Heart left ventricle (tissue), 16 donors: Measurements from ENCODE around the gene GRIN3B. TPM values are rescaled to one million over a fixed set of nuclear protein-coding genes. Genes with fewer than 3 reads are reported as not detected.

Source experiments
- ATAC-seq, 4 donors: fragments of 200-7000 bp; cut with Tn5 transposase; one replicate each; pipeline ENCODE4 v1.9.1; 2020 to 2022; ENCODE audit warnings: moderate library complexity in 4 of 4, mild to moderate bottlenecking in 3 of 4, moderate number of reproducible peaks in 1 of 4
- DNase-seq, 5 donors: peaks; one replicate each; pipeline ENCODE4 v3.0.0-alpha.2; 2020
- H3K27ac ChIP-seq, 12 donors: fragments of 200-600 bp; sonication (generic) in 4 of 12; one replicate each; pipeline versions ENCODE4 v1.5.0 to v1.8.0; 2016 to 2022; ENCODE audit warnings: mild to moderate bottlenecking in 2 of 12
- H3K27me3 ChIP-seq, 9 donors: fragments of 200-600 bp; sonication (generic) in 2 of 9; one replicate each; pipeline versions ENCODE4 v1.5.1 to v1.8.0; 2016 to 2022; ENCODE audit warnings: mild to moderate bottlenecking in 3 of 9
- H3K36me3 ChIP-seq, 9 donors: fragments of 200-600 bp; sonication (generic) in 2 of 9; one replicate each; pipeline versions ENCODE4 v1.5.0 to v1.8.0; 2018 to 2022; ENCODE audit warnings: mild to moderate bottlenecking in 2 of 9
- H3K4me1 ChIP-seq, 12 donors: fragments of 200-600 bp; sonication (generic) in 4 of 12; one replicate each; pipeline versions ENCODE4 v1.5.0 to v1.8.0; 2016 to 2022; ENCODE audit warnings: mild to moderate bottlenecking in 3 of 12
- H3K4me3 ChIP-seq, 12 donors: fragments of 200-600 bp; sonication (generic) in 4 of 12; one replicate each; pipeline versions ENCODE4 v1.5.0 to v1.8.0; 2017 to 2022; ENCODE audit warnings: mild to moderate bottlenecking in 9 of 12, moderate library complexity in 4 of 12
- H3K9me3 ChIP-seq, 12 donors: fragments of 200-600 bp; sonication (generic) in 4 of 12; one replicate each; pipeline versions ENCODE4 v1.5.0 to v1.8.0; 2016 to 2022; ENCODE audit warnings: mild to moderate bottlenecking in 1 of 12
- CTCF ChIP-seq, 12 donors: fragments of 200-600 bp; sonication (generic) in 4 of 12; IDR thresholded peaks; one replicate each; pipeline versions ENCODE4 v1.5.0 to v1.8.0; 2018 to 2022; ENCODE audit warnings: antibody characterized with exemption in 12 of 12, mild to moderate bottlenecking in 5 of 12
- POLR2A ChIP-seq, 2 donors: fragments of 450-650 bp; IDR thresholded peaks; one replicate each; pipeline ENCODE4 v1.6.1; 2017; ENCODE audit warnings: antibody characterized with exemption in 2 of 2, mild to moderate bottlenecking in 2 of 2, moderate library complexity in 2 of 2
- WGBS, 4 donors: extraction: QIAGEN DNeasy Blood & Tissue Kit in 2 of 4; methylation state at CpG; one replicate each; pipeline versions ENCODE4 v1.1.5 to v1.1.7; 2013 to 2018; 5-methylcytosine and 5-hydroxymethylcytosine counted together
- intact Hi-C, 10 donors: fragments of 100-400 bp; cut with DNase I; formaldehyde crosslinking; loops; one replicate each; pipeline versions ENCODE4 v1.11.1 to v1.14.2; 2022
- polyA plus RNA-seq, 2 donors: library from polyadenylated mRNA; stranded (reverse); fragments of 200-250 nt; gene quantifications; one replicate each; pipeline ENCODE4 v1.2.3, GENCODE V29; 2013
- total RNA-seq, 9 donors: library from RNA; depleted of rRNA in 2 of 9; stranded (reverse); fragments of >200 nt in 2 of 9; fragmentation: NEBNext Ultra II Directional in 3 of 9; extraction: Animal tissue kit (Norgen Biotek cat#: 25700) in 3 of 9; gene quantifications; one replicate each; pipeline versions ENCODE4 v1.1.0 to v1.2.4, GENCODE V29; 2016 to 2023
- donor health status: ischemic (EF 13 %, LVEDD 7.1; RV severe dilation, severe dysfunction).
- donor health status: healthy with polysubstance abuse.
- donor health status: DM: no; HTN: yes; CAD: no.
- donor health status: DM: no; HTN: no; CAD: no.
- donor health status: ischemic (EF 25% LVEDD 6.9; RV normal size, moderate dysfunction).
- donor health status: ischemic (EF 25% LVEDD 5.7; RV mildly dilated, moderate dysfunction).
- donor health status: healthy.
- donor health status: DM: yes; HTN: yes; CAD: no.
- donor health status: ischemic (EF 35%, LVEDD 5.7; RV mildly dilated, moderate dysfunction).
- donor health status: nonischemic (EF 11% LVEDD 7.7; RV severe dilation, severe dysfunction).
- donor health status: DM: yes; HTN: yes; CAD: no.
- donor health status: PGD.
- donor health status: ischemic (EF 29% LVEDD 5.4; RV normal size, mild dysfunction).
- donor health status: nonischemic (EF 23%, LVEDD 6.1; RV moderate dilation, normal function).

GRIN3B gene
- total and polyA plus RNA-seq, 11 donors: 0.01 to 0.51 (median 0.09) TPM; not detected in 8

GRCh38 chr19:1057176-1057855 lies 57.1 kb downstream of the GRIN3B start:
- intact Hi-C loops: no loop called here
- ATAC-seq (no peak), DNase-seq (no peak)
- TF ChIP-seq POLR2A (IDR thresholded peaks at IDR 0.05) (no peak), CTCF (IDR thresholded peaks at IDR 0.05) (peak in 1 of 12 donors; percentile 17)
- Histone ChIP-seq H3K4me3 (no peak overlapping the region), H3K36me3 (peaks cover 0 to 27% (median 0%) of the 10 kb centered on the region in 9 donors), H3K9me3 (peaks cover 4 to 56% (median 32%) of the 10 kb centered on the region in 12 donors), H3K4me1 (no peaks in the 10 kb centered on the region), H3K27ac (no peak overlapping the region), H3K27me3 (no peaks in the 10 kb centered on the region)
- WGBS, 4 donors: 34 to 56% (median 52%) methylated on average over 3 of the region's 3 CpGs

DNA sequence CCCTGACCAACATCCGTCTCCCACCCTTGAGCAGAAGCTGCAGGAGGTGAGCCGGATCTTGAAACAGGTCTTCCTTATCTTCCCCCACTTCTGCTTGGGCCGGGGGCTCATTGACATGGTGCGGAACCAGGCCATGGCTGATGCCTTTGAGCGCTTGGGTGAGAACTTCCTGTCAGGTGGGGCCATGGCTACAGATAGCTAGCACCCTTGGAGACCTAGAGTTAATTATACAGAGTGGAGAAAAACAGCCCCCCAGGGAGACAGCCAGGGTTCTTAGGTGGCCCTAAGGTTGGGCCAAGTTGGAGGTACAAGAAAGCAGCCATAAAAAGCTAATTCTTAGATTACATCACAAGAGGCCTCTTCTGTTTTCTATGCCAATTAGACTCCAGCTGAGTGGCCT lies 57.9 kb downstream of the GRIN3B start:
- Histone ChIP-seq H3K9me3 (peaks cover 4 to 56% (median 32%) of the 10 kb centered on the region in 12 donors), H3K36me3 (peaks cover 0 to 27% (median 0%) of the 10 kb centered on the region in 9 donors), H3K4me3 (no peak overlapping the region), H3K27me3 (no peaks in the 10 kb centered on the region), H3K27ac (no peak overlapping the region), H3K4me1 (no peaks in the 10 kb centered on the region)
- ATAC-seq (no peak), DNase-seq (no peak)
- WGBS, 4 donors: 94 to 96% (median 96%) methylated on average over 5 of the region's 5 CpGs
- no peak for TF ChIP-seq POLR2A (IDR thresholded peaks at IDR 0.05)
- TF ChIP-seq CTCF (IDR thresholded peaks at IDR 0.05): no peak
- intact Hi-C loops: no loop called here

Other genes starting within 250 kb of the GRIN3B start
- 1 to 10 TPM in 1 of 9 donors, not detected in 8; 1.1 TPM for gene MISP, start 249.3 kb upstream of the GRIN3B start, total RNA-seq
- gene MISP, start 249.3 kb upstream of the GRIN3B start, polyA plus RNA-seq: under 1 TPM in 1 of 2 donors, not detected in 1; 0.06 TPM
- 100 to 1,000 TPM in 1 of 9 donors, 10 to 100 TPM in 8; 47.6 to 144 (median 55.6) TPM for gene PTBP1, start 203.0 kb upstream of the GRIN3B start, total RNA-seq
- 10 to 100 TPM; 39.2 to 52.2 TPM for gene PTBP1, start 203.0 kb upstream of the GRIN3B start, polyA plus RNA-seq
- under 1 TPM in 3 of 9 donors, not detected in 6; 0.10 to 0.50 (median 0.14) TPM for gene PLPPR3, start 178.5 kb upstream of the GRIN3B start, total RNA-seq
- not detected for gene PLPPR3, start 178.5 kb upstream of the GRIN3B start, polyA plus RNA-seq
- gene AZU1, start 172.6 kb upstream of the GRIN3B start, total RNA-seq: 1 to 10 TPM in 1 of 9 donors, under 1 TPM in 1, not detected in 7; 0.20 to 3.3 TPM
- gene AZU1, start 172.6 kb upstream of the GRIN3B start, polyA plus RNA-seq: under 1 TPM in 1 of 2 donors, not detected in 1; 0.11 TPM
- under 1 TPM in 1 of 9 donors, not detected in 8; 0.40 TPM for gene PRTN3, start 159.4 kb upstream of the GRIN3B start, total RNA-seq
- gene PRTN3, start 159.4 kb upstream of the GRIN3B start, polyA plus RNA-seq: under 1 TPM in 1 of 2 donors, not detected in 1; 0.11 TPM
- gene ELANE, start 148.1 kb upstream of the GRIN3B start, total RNA-seq: 1 to 10 TPM in 2 of 9 donors, under 1 TPM in 2, not detected in 5; 0.42 to 1.8 (median 1.3) TPM
- 1 to 10 TPM in 1 of 2 donors, under 1 TPM in 1; 0.53 to 1.4 TPM for gene ELANE, start 148.1 kb upstream of the GRIN3B start, polyA plus RNA-seq
- gene CFD, start 140.8 kb upstream of the GRIN3B start, total RNA-seq: 100 to 1,000 TPM in 4 of 9 donors, 10 to 100 TPM in 5; 24.2 to 586 (median 84.5) TPM
- gene CFD, start 140.8 kb upstream of the GRIN3B start, polyA plus RNA-seq: 100 to 1,000 TPM; 123 to 262 TPM
- 10 to 100 TPM; 17.5 to 41.9 (median 28.5) TPM for gene MED16, start 107.2 kb upstream of the GRIN3B start, total RNA-seq
- gene MED16, start 107.2 kb upstream of the GRIN3B start, polyA plus RNA-seq: 10 to 100 TPM; 19.8 to 25.6 TPM
- not detected for gene RNU6-9, start 106.9 kb upstream of the GRIN3B start, total RNA-seq
- gene RNU6-9, start 106.9 kb upstream of the GRIN3B start, polyA plus RNA-seq: not detected
- gene R3HDM4, start 87.2 kb upstream of the GRIN3B start, total RNA-seq: 10 to 100 TPM; 17.1 to 35.5 (median 23.8) TPM
- 10 to 100 TPM; 30.4 to 47.1 TPM for gene R3HDM4, start 87.2 kb upstream of the GRIN3B start, polyA plus RNA-seq
- gene KISS1R, start 83.1 kb upstream of the GRIN3B start, total RNA-seq: not detected
- not detected for gene KISS1R, start 83.1 kb upstream of the GRIN3B start, polyA plus RNA-seq
- gene ARID3A, start 74.4 kb upstream of the GRIN3B start, total RNA-seq: 10 to 100 TPM in 1 of 9 donors, 1 to 10 TPM in 8; 1.9 to 15.7 (median 5.8) TPM
- 1 to 10 TPM; 3.9 to 5.9 TPM for gene ARID3A, start 74.4 kb upstream of the GRIN3B start, polyA plus RNA-seq
- gene WDR18, start 16.1 kb upstream of the GRIN3B start, total RNA-seq: 10 to 100 TPM; 15.6 to 36.3 (median 19.2) TPM
- gene WDR18, start 16.1 kb upstream of the GRIN3B start, polyA plus RNA-seq: 10 to 100 TPM; 31.9 to 34.5 TPM
- gene TMEM259, start 20.7 kb downstream of the GRIN3B start, total RNA-seq: 100 to 1,000 TPM in 7 of 9 donors, 10 to 100 TPM in 2; 95.1 to 189 (median 112) TPM
- 100 to 1,000 TPM; 131 to 148 TPM for gene TMEM259, start 20.7 kb downstream of the GRIN3B start, polyA plus RNA-seq
- gene RNU6-2, start 21.1 kb downstream of the GRIN3B start, total RNA-seq: not detected
- not detected for gene RNU6-2, start 21.1 kb downstream of the GRIN3B start, polyA plus RNA-seq
- gene CNN2, start 26.2 kb downstream of the GRIN3B start, total RNA-seq: 10 to 100 TPM; 26.2 to 98.5 (median 61.6) TPM
- gene CNN2, start 26.2 kb downstream of the GRIN3B start, polyA plus RNA-seq: 10 to 100 TPM; 43.8 to 45.3 TPM
- gene ABCA7, start 39.7 kb downstream of the GRIN3B start, total RNA-seq: 10 to 100 TPM in 4 of 9 donors, 1 to 10 TPM in 5; 5.9 to 12.4 (median 9.2) TPM
- 1 to 10 TPM; 2.9 to 8.8 TPM for gene ABCA7, start 39.7 kb downstream of the GRIN3B start, polyA plus RNA-seq
- 10 to 100 TPM in 3 of 9 donors, 1 to 10 TPM in 6; 1.6 to 38.2 (median 5.1) TPM for gene ARHGAP45, start 66.7 kb downstream of the GRIN3B start, total RNA-seq
- gene ARHGAP45, start 66.7 kb downstream of the GRIN3B start, polyA plus RNA-seq: 1 to 10 TPM; 4.1 to 4.7 TPM
- gene POLR2E, start 95.0 kb downstream of the GRIN3B start, total RNA-seq: 100 to 1,000 TPM; 116 to 220 (median 139) TPM
- 100 to 1,000 TPM; 161 to 209 TPM for gene POLR2E, start 95.0 kb downstream of the GRIN3B start, polyA plus RNA-seq
- 100 to 1,000 TPM; 251 to 590 (median 289) TPM for gene GPX4, start 103.6 kb downstream of the GRIN3B start, total RNA-seq
- gene GPX4, start 103.6 kb downstream of the GRIN3B start, polyA plus RNA-seq: 100 to 1,000 TPM; 377 to 558 TPM
- gene SBNO2, start 173.8 kb downstream of the GRIN3B start, total RNA-seq: 10 to 100 TPM in 8 of 9 donors, 1 to 10 TPM in 1; 9.9 to 78.9 (median 20.0) TPM
- 10 to 100 TPM; 10.1 to 18.7 TPM for gene SBNO2, start 173.8 kb downstream of the GRIN3B start, polyA plus RNA-seq
- 10 to 100 TPM; 44.7 to 92.0 (median 50.7) TPM for gene STK11, start 205.4 kb downstream of the GRIN3B start, total RNA-seq
- 10 to 100 TPM; 49.1 to 56.4 TPM for gene STK11, start 205.4 kb downstream of the GRIN3B start, polyA plus RNA-seq
- gene CBARP, start 237.6 kb downstream of the GRIN3B start, total RNA-seq: 1 to 10 TPM in 6 of 9 donors, under 1 TPM in 3; 0.60 to 2.2 (median 1.8) TPM
- gene CBARP, start 237.6 kb downstream of the GRIN3B start, polyA plus RNA-seq: 1 to 10 TPM; 1.0 to 1.6 TPM
- 100 to 1,000 TPM; 201 to 584 (median 450) TPM for gene ATP5F1D, start 241.3 kb downstream of the GRIN3B start, total RNA-seq
- 1,000 to 10,000 TPM in 1 of 2 donors, 100 to 1,000 TPM in 1; 459 to 1,034 TPM for gene ATP5F1D, start 241.3 kb downstream of the GRIN3B start, polyA plus RNA-seq
- 100 to 1,000 TPM in 1 of 9 donors, 10 to 100 TPM in 8; 25.8 to 115 (median 60.5) TPM for gene MIDN, start 248.2 kb downstream of the GRIN3B start, total RNA-seq
- gene MIDN, start 248.2 kb downstream of the GRIN3B start, polyA plus RNA-seq: 10 to 100 TPM; 31.5 to 33.6 TPM